ENCODE data around the gene ATP8A2.
A peak's percentile ranks its signal among the peaks of the same experiment; 100 is the strongest.

ATP8A2 gene

GRCh38 chr13:26021956-26022355 is 650.2 kb downstream of the ATP8A2 start:
- no peak for DNase-seq

- DNase-seq = no peak
These were observed 650.9 kb downstream of the ATP8A2 start for GRCh38 chr13:26022538-26023292.

- no peak for DNase-seq
These were observed 652.8 kb downstream of the ATP8A2 start for GRCh38 chr13:26024558-26024957.

- no peak for DNase-seq
These were observed 653.4 kb downstream of the ATP8A2 start for GRCh38 chr13:26025196-26025595.

GRCh38 chr13:26025771-26026170 is 654.0 kb downstream of the ATP8A2 start:
- no peak for DNase-seq

GRCh38 chr13:26026211-26026610 is 654.4 kb downstream of the ATP8A2 start:
- no peak for DNase-seq

GRCh38 chr13:26029581-26030136 is 657.9 kb downstream of the ATP8A2 start:
- no peak for DNase-seq

- no peak for DNase-seq
These were observed 658.6 kb downstream of the ATP8A2 start for GRCh38 chr13:26030331-26030730.

GRCh38 chr13:26034018-26034417 is 662.2 kb downstream of the ATP8A2 start:
- DNase-seq = no peak

GRCh38 chr13:26036383-26036782 is 664.6 kb downstream of the ATP8A2 start:
- no peak for DNase-seq

GRCh38 chr13:26037302-26037701 is 665.5 kb downstream of the ATP8A2 start:
- DNase-seq = no peak

- no peak for DNase-seq
These were observed 667.2 kb downstream of the ATP8A2 start for GRCh38 chr13:26038931-26039475.

GRCh38 chr13:26041444-26041843 is 669.7 kb downstream of the ATP8A2 start:
- DNase-seq = no peak

GRCh38 chr13:26042785-26043184 is 671.0 kb downstream of the ATP8A2 start:
- no peak for DNase-seq

- no peak for DNase-seq
These were observed 673.4 kb downstream of the ATP8A2 start for GRCh38 chr13:26045142-26045541.

- no peak for DNase-seq
These were observed 674.9 kb downstream of the ATP8A2 start for GRCh38 chr13:26046639-26047038.

GRCh38 chr13:26047040-26047439 is 675.3 kb downstream of the ATP8A2 start:
- DNase-seq = no peak

GRCh38 chr13:26048741-26049140 is 677.0 kb downstream of the ATP8A2 start:
- DNase-seq = peak; percentile 20

- DNase-seq = peak; percentile 24
These were observed 678.9 kb downstream of the ATP8A2 start for GRCh38 chr13:26050568-26051230.

- no peak for DNase-seq
These were observed 679.5 kb downstream of the ATP8A2 start for GRCh38 chr13:26051231-26051656.

GRCh38 chr13:26051657-26052311 is 680.0 kb downstream of the ATP8A2 start, which contains the start of gene SHISA2:
TSS of gene SHISA2 (minus strand) at chr13:26052016. CDS start at chr13:26050975, 1,041 bp downstream.
- peak; percentile 31 for DNase-seq

- DNase-seq = no peak
These were observed 680.6 kb downstream of the ATP8A2 start for GRCh38 chr13:26052337-26052736.

- no peak for DNase-seq
These were observed 681.7 kb downstream of the ATP8A2 start for GRCh38 chr13:26053418-26053980.
